ENCODE data around the gene IQCF2.
"Not testable (repeated sequence)": the region's sequence is repeated elsewhere in the genome, so short reads cannot be mapped to it uniquely, and the experiment has no call there.

IQCF2 gene

DNA sequence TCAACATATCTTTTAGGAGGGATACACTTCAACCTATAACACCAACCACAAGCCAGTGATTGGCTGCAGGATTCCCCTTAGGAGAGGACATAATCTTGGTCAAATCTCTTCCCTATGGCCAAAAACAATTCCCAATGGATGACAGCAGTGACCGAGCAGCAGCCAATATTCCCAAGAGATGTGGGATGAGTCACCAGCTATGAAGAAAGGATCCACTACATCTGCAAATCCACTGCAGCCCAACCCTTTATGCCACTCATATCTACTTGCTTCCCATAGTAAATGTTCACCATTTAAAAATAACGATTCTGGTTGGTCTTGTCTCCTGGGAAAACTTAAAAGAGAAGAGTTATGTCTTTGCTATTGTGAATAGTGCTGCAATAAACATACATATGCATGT, 18.5 kb downstream of the IQCF2 start:
- DNase-seq (ENCODE audit: low read depth) = no peak

DNA sequence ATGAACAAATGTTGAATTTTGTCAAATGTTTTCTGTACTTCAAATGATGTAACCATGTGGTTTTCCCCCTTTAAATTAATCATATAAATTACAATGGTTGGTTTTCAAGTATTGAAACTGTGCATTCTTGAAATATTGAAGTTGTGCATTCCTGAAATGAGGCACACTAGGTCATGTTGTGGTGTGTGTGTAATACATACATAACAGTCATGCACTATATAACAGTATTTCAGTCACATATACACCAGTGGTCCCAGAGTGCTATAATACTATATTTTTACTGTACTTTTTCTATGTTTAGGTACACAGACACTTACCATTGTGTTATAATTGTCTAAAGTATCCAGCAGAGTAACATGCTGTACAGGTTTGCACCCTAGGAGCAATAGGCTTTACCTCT, 25.0 kb downstream of the IQCF2 start:
- DNase-seq (ENCODE audit: low read depth) = no peak

DNA sequence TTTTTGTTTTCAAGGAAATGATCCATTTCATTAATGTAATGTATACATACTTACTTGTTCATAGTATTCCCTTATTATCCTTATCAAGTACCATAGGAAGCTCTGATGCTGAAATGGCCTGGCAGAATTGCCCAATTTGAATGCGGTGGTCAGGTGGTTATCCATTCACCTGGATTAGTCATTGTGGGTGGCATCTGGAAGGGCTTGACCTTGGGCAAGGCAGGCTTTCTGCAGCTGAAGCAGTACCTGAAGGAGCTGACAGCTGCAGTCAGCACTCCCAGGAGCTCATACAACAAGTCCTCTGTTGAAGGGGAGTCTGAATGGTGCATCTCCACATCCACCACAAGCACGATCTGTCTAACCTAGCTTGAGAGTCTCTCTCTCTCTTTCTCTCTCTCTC, 26.2 kb downstream of the IQCF2 start:
- DNase-seq (ENCODE audit: low read depth) = no peak

DNA sequence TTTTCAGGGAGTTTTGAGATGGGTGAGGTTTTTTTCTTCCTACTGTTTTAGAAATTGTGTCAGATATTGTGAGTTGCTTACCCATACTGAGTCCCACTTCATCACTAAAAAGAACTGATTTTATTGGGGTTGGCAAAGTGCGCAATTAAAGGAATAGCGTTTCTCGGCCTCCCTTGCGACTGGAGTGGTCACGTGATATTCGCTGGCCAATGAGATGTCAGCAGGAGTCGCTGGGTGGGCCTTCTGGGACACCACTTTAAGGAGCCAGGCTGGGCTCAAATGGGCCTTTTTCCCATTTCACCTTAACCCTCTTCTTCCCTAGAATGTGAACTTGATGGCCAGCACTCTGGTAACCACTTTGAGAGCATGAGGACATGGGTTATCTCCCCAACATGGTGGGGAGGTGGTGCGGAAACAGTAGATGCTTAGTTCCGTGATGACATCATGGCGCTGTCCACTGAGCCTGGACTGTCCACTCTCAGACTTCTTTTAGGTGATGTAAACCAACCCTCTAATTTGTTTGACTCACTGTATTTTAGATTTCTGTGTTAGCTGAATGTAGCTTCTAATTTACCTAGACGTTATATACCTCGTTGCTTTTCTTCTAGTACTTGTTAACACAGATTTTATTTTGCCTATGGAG, 27.2 kb downstream of the IQCF2 start:
- DNase-seq (ENCODE audit: low read depth) = no peak

DNA sequence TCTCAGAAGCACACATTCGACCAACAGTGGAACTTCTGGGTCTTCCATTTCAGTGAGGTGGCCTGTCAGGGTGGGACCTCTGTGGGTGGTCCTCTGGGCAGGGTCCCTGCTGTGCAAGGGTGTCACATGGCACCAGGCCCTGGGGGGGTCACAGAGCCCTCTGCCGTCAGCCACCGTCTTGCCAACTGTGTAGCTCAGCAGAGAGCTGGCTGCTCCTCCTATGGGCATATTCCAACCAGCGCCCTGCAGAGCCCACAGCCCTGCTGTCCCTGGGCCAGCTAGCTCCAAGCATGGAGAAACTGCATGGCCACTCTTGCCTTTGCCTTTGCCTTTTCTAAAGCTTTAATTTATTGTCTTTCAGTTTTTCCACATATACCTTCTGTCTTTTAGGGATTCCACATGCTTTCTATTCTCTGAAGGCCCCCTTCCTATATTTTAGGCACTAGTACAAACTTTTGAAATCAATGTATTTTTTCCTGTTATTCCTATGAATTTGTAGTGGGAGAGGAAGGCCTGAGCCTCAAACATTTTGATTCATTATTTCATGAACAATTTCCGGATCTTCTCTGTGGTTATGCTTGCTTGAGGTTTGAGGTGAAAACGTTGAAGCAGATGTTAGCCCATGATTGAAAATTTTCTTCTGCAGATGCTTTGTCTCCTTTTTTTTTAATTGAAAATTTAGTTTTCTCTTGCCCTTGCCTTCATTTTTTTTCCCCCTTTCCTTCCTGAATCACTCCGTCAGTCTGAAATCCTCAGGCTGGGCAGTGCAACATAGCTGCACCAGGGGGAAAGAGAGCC, 30.0 kb downstream of the IQCF2 start:
- no peak for DNase-seq (ENCODE audit: low read depth)

DNA sequence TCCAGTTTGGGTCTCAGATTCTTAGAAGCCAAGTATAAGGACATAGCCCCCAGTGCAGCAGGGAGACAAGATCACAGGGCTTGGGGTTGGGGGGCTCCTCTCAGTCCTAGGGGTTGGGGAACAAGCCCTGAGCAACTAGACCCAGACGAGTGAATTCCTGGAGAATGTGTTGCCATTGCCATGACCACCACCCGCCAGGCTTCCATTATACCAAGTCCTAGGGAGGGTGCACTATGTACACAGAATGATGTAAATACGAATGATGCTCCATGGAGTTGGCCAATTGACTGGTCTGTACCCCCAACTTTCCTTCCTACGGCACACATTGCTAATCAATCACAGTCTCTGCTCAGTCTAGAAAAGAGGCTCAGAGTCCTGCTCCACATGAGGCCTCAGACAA, 33.0 kb downstream of the IQCF2 start:
- DNase-seq (ENCODE audit: low read depth) = no peak

DNA sequence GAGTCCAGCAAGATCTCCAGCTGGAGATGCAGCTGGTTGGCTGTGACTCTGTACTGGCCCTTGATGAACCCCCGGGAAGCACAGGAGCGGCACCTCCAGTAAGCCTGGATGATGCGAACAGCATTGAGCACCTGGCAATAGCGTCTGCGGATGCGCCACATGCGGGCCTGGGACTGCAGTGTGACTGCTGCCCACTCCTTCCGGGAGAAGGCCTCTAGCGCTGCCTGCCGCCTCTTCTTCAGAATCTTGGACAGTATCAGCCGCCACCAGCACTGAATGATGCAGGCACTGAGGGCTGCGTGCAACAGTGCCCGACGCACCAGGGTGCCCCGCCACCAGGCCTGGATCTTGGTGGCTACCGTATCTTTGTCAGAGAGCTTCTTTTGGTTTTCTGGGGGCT, 33.5 kb downstream of the IQCF2 start:
- DNase-seq (ENCODE audit: low read depth) = no peak

DNA sequence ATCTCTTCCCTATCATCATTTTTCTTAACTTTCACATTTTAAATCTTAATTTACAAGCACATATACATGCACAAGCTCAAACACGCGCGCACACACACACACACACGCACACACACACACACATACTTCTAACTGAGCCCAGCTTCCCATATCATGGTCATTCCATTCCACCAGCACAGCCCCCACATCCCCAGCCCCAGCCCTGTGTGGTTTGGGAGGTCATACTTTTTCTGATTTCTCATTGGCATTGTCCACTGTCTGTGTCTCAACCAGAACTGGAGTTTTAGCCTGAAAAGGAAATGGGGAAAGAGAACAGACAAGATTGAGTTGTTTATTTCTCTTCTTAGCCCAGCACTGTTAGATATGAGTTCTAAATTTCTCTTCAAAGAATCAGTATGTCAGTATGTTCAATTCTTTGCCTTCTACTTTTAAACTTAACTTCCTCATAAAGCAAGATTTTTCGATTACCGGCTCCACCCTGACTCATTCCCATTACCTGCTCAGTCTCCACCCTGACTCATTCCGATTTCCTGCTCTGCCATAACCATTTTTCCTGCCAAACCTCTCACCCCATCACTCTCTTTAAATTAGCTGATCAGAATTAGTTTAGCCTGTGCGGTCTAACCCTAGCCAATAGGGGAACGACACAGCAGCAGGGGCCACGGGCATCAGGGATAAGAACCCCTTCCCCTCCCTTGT, 35.3 kb downstream of the IQCF2 start:
- no peak for DNase-seq (ENCODE audit: low read depth)

DNA sequence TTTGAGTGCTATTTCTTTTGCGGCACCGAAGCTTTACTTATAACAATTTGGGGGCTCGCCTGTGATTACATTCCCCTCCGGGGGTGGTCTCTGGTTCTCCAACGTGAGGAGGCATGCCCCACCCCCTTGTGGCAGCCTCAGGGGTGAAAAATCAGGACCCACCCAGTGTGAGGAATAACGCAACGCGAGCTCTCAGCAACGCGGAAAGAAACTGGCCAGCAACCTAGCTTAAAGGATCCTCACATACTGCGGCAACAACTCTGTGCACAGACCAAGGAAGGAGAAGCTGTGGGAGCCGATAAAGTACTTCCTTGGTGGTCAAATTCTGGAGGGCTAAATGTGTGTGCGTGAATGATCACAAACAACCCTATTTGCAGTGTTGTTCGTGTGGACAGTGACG, 36.0 kb downstream of the IQCF2 start:
- DNase-seq (ENCODE audit: low read depth) = no peak

DNA sequence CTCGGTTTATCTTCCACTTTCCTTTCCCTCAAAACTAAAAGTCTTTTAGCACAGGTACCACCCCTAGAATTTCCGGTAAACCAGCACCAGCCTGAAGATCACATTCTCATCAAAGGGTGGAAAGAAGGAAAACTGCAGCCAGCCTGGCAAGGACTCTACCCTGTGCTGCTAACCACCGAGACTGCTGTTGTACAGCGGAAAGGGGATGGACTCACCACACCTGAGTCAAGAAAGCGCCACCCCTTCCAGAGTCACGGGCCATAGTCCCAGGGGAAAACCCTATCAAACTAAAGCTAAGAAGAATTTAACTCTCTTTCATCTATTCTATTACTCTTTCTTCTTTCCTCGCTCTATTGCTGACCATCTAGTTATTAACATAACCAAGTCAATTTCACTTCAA, 38.6 kb downstream of the IQCF2 start:
- not testable (repeated sequence) for DNase-seq (ENCODE audit: low read depth)

DNA sequence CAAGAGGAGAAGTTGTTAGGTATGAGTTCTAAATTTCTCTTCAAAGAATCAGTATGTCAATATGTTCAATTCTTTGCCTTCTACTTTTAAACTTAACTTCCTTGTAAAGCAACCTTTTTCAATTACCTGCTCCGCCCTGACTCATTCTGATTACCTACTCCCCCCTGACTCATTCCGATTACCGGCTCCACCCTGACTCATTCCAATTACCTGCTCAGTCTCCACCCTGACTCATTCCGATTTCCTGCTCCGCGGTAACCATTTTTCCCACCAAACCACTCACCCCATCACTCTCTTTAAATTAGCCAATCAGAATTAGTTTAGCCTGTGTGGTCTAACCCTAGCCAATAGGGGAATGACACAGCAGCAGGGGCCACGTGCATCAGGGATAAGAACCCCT, 40.9 kb downstream of the IQCF2 start:
- not testable (repeated sequence) for DNase-seq (ENCODE audit: low read depth)

DNA sequence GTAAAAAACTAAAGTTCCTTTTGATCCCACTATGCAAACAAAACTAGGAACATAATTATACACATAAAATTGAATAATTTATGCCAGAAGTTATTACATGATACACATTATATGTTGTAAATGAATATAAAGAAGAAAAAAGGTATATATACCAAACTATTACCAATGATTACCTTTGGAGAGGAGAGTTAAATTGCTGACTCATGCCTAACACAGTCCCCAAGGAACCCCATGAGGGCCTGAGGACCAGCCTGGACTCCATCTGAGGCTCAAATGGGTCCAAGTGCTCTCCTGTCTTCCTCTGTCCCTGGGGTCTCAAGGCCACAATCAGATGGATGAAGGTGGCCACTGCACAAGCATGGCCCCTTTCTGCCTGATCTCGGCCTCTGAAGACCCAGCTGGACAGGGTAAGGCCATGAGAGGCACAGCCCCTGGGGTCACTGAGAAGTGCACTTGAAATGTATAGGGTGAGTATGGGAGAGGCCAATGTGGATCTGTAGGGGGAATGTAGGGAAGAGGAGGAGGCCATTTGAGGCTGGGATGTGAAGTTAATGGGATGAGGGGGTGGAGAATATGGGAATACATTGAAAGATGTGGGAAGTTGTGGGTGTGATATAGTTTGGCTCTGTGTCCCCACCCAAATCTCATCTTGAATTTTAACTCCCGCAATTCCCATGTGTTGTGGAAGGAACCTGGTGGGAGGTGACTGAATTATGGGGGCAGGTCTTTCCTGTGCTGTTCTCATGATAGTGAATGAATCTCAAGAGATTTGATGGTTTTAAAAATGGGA, 42.8 kb downstream of the IQCF2 start:
- no peak for DNase-seq (ENCODE audit: low read depth)

DNA sequence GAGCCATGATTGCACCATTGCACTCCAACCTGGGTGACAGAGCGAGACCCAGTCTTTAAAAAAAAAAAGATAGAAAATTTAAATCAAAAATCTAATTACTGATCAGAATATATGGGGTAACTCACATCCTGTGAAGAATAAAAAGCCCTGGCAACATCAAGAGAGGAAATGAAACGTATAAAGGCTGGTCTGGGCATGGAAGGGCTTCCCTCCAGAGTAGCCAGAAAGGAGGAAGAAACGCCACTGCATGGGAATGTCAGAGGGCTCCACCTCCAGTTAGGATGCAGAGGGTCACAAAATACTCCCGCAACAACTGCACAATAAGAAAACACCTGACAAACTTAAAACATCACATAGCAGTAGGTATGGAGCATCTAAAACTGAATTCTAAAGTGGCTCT, 46.6 kb downstream of the IQCF2 start:
- DNase-seq (ENCODE audit: low read depth) = no peak

Data from activated T-cell treated with anti-CD3 and anti-CD28 coated beads for 1 hour (primary cell).